ENCODE data around the gene KCTD10.

KCTD10 gene

GRCh38 chr12:109477185-109477962 lies at the start of gene KCTD10, which contains the start of gene UBE3B:
KCTD10 (minus strand) TSS chr12:109477300; CDS start chr12:109477262, 38 bp downstream.
UBE3B (plus strand) TSS chr12:109477634; CDS start chr12:109483552, 5,918 bp downstream.
- DNase-seq = peak; percentile 77

GRCh38 chr12:109525279-109525585 lies 48.1 kb upstream of the KCTD10 start:
- no peak for DNase-seq

GRCh38 chr12:109524466-109525278 lies 47.6 kb upstream of the KCTD10 start:
- no peak for DNase-seq

- DNase-seq = no peak
These were observed 46.4 kb upstream of the KCTD10 start for GRCh38 chr12:109523504-109523903.

- no peak for DNase-seq
These were observed 46.0 kb upstream of the KCTD10 start for GRCh38 chr12:109523071-109523470.

- no peak for DNase-seq
These were observed 44.7 kb upstream of the KCTD10 start for GRCh38 chr12:109521831-109522230.

GRCh38 chr12:109519787-109520186 lies 42.7 kb upstream of the KCTD10 start:
- no peak for DNase-seq

- DNase-seq = peak; percentile 95
These were observed 41.9 kb upstream of the KCTD10 start for GRCh38 chr12:109518820-109519665.

GRCh38 chr12:109517619-109518018 lies 40.5 kb upstream of the KCTD10 start:
- DNase-seq = peak; percentile 96

- DNase-seq = peak; percentile 63
These were observed 36.9 kb upstream of the KCTD10 start for GRCh38 chr12:109513977-109514376.

GRCh38 chr12:109513051-109513450 lies 36.0 kb upstream of the KCTD10 start:
- DNase-seq = no peak

- no peak for DNase-seq
These were observed 35.5 kb upstream of the KCTD10 start for GRCh38 chr12:109512608-109513007.

GRCh38 chr12:109510196-109510595 lies 33.1 kb upstream of the KCTD10 start:
- DNase-seq = peak; percentile 33

- no peak for DNase-seq
These were observed 27.0 kb upstream of the KCTD10 start for GRCh38 chr12:109504068-109504467.

- DNase-seq = no peak
These were observed 26.5 kb upstream of the KCTD10 start for GRCh38 chr12:109503611-109504010.

GRCh38 chr12:109502332-109502731 lies 25.2 kb upstream of the KCTD10 start:
- DNase-seq = no peak

- no peak for DNase-seq
These were observed 24.2 kb upstream of the KCTD10 start for GRCh38 chr12:109501299-109501698.

GRCh38 chr12:109500406-109501185 lies 23.5 kb upstream of the KCTD10 start:
- DNase-seq = no peak

GRCh38 chr12:109497675-109498074 lies 20.6 kb upstream of the KCTD10 start:
- DNase-seq = no peak

GRCh38 chr12:109496306-109496705 lies 19.2 kb upstream of the KCTD10 start:
- DNase-seq = no peak

- DNase-seq = no peak
These were observed 17.9 kb upstream of the KCTD10 start for GRCh38 chr12:109495012-109495411.

- DNase-seq = no peak
These were observed 17.3 kb upstream of the KCTD10 start for GRCh38 chr12:109494348-109494881.
